22Rv1 (cell line): ENCODE results near the gene CRYM.

Experiments
- ZFX ChIP-seq: fragments of 450-650 bp; IDR thresholded peaks from 2 replicates; pipeline ENCODE4 v1.6.1; 2017; ENCODE audit warnings: antibody characterized with exemption, borderline replicate concordance
- TF ChIP-seq, protein P1 (sequence below): fragments of 450-650 bp; IDR thresholded peaks from 2 replicates; pipeline ENCODE4 v1.5.1; 2017; ENCODE audit warnings: mild to moderate bottlenecking

DNA sequence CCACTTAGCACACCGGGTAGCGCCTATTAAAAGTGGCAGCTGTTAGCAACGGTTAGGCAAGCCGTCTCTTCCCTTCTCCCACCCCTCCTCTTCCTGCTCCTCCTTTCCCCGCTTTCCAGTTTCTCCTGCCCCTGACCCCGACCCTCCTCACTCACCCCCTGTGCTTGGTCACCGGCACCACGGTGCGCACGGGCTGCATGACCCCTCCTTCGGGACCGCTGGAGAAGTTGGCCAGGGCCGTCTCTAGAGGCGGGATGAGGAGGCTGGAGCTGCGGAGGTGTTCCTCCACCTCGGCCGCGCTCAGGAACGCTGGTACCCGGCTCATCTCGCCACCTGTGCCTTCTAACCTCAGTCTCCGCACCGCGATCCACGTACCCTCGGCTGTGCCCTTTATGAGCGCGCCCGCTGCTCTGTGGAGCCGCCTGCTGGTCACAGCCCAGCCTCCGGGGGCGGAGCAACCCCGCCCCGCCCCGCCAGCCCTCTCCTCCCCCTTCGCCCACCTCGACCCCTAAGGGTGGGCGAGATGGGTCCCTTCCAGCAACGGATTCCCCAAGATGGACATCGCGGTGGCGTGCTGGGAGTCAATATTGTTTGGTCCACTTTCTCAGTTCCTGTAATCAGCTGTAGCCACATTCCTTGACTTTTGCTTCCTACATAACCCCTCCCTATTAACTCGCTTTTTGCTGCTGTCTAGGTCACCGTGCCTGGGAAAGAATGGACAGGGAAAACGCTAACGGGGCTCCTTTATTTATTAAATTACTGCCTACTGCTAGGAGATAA is at the start of gene CRYM:
- TF ChIP-seq, protein P1, sequence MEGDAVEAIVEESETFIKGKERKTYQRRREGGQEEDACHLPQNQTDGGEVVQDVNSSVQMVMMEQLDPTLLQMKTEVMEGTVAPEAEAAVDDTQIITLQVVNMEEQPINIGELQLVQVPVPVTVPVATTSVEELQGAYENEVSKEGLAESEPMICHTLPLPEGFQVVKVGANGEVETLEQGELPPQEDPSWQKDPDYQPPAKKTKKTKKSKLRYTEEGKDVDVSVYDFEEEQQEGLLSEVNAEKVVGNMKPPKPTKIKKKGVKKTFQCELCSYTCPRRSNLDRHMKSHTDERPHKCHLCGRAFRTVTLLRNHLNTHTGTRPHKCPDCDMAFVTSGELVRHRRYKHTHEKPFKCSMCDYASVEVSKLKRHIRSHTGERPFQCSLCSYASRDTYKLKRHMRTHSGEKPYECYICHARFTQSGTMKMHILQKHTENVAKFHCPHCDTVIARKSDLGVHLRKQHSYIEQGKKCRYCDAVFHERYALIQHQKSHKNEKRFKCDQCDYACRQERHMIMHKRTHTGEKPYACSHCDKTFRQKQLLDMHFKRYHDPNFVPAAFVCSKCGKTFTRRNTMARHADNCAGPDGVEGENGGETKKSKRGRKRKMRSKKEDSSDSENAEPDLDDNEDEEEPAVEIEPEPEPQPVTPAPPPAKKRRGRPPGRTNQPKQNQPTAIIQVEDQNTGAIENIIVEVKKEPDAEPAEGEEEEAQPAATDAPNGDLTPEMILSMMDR: peak; percentile 97
- TF ChIP-seq ZFX: no peak
